Measurements from ENCODE around the gene CNBD2. TPM values are rescaled to one million over a fixed set of nuclear protein-coding genes. Genes with fewer than 3 reads are reported as not detected.
"Not testable (repeated sequence)": the region's sequence is repeated elsewhere in the genome, so short reads cannot be mapped to it uniquely, and the experiment has no call there.

The CNBD2 gene
- total RNA-seq, 1 donor from 2014 or later = 3.7 TPM

DNA sequence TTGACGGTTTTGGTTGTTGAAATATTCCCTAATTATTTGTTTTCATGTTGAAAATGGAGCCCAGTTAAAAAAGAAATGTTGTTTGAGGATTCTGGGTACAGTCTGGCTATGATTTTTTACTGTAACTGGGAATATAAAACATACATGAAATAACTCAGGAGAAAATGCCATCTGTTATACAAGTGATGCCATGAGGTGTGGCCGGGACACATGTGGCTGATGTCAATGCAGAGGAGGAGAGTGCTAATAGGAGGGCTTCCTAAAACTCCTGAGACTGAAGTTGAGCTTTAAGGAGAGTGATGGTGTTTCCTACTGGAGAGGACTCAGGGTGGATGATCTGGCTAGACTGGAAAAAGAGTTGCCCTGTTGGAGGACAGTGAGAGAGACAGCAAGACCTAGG, 26.8 kb upstream of the CNBD2 start:
- Histone ChIP-seq H3K9me3 (replicated peaks) (no peaks in the 10 kb centered on the region), H3K36me3 (peaks cover 78% of the 10 kb centered on the region), H3K27me3 (ENCODE audit: low read depth) (no peaks in the 10 kb centered on the region), H3K4me1 (no peaks in the 10 kb centered on the region), H3K4me3 (no peak overlapping the region), H3K27ac (replicated peaks) (no peak overlapping the region)
- intact Hi-C loops (cut with micrococcal nuclease) = no loop called here
- DNase-seq = no peak
- TF ChIP-seq, protein P1, sequence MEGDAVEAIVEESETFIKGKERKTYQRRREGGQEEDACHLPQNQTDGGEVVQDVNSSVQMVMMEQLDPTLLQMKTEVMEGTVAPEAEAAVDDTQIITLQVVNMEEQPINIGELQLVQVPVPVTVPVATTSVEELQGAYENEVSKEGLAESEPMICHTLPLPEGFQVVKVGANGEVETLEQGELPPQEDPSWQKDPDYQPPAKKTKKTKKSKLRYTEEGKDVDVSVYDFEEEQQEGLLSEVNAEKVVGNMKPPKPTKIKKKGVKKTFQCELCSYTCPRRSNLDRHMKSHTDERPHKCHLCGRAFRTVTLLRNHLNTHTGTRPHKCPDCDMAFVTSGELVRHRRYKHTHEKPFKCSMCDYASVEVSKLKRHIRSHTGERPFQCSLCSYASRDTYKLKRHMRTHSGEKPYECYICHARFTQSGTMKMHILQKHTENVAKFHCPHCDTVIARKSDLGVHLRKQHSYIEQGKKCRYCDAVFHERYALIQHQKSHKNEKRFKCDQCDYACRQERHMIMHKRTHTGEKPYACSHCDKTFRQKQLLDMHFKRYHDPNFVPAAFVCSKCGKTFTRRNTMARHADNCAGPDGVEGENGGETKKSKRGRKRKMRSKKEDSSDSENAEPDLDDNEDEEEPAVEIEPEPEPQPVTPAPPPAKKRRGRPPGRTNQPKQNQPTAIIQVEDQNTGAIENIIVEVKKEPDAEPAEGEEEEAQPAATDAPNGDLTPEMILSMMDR (IDR thresholded peaks at IDR 0.05; ENCODE audit: borderline replicate concordance) = no peak

DNA sequence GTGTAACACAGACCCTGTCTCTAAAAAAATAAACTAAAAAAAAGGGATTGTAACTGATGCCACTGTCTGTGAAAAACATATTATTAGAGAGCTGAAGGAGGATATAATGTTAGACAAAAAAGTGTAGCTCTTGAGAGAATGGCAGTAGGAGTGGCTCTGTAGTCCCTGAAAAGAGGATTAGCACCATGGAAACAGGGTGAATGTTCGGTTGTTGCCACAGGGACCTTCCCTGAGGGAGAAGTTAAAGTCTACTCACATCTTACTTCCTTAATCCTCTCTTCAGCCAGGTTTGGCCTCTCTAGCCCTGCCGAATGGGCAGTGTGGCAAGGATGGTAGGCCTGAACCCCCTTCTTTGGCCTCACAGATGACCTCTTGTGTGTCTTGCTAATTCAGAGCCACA, 26.1 kb upstream of the CNBD2 start:
- DNase-seq = no peak
- intact Hi-C loops (cut with micrococcal nuclease) = no loop called here
- H3K27me3 ChIP-seq (ENCODE audit: low read depth) = no peaks in the 10 kb centered on the region
- H3K9me3 ChIP-seq (replicated peaks) = no peaks in the 10 kb centered on the region
- TF ChIP-seq, protein P1 (IDR thresholded peaks at IDR 0.05; ENCODE audit: borderline replicate concordance) = no peak
- H3K4me3 ChIP-seq = no peak overlapping the region
- peaks cover 78% of the 10 kb centered on the region for H3K36me3 ChIP-seq
- no peak overlapping the region for H3K27ac ChIP-seq (replicated peaks)
- no peaks in the 10 kb centered on the region for H3K4me1 ChIP-seq

DNA sequence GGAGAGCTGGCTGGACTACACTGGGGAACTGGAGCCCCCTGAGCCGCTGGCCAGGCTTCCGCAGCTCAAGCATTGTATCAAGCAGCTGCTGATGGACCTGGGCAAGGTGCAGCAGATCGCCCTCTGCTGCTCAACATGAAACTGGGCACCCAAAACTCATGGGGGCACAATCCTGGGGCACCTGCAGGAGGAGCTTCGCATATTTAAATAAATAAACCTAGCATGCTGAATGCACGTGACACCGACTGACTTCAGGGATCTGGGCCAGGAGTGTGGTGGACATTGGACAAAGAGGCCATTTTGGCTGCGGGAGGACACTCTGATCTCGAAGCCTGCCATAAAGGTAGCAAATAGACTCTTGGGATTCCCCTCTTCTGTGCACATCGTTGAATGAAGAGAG, 20.9 kb upstream of the CNBD2 start:
- no peak overlapping the region for H3K27ac ChIP-seq (replicated peaks)
- H3K27me3 ChIP-seq (ENCODE audit: low read depth) = no peaks in the 10 kb centered on the region
- H3K9me3 ChIP-seq (replicated peaks) = no peaks in the 10 kb centered on the region
- DNase-seq = no peak
- intact Hi-C loops (cut with micrococcal nuclease) = no loop called here
- TF ChIP-seq, protein P1 (IDR thresholded peaks at IDR 0.05; ENCODE audit: borderline replicate concordance) = peak; percentile 42
- peaks cover 10% of the 10 kb centered on the region for H3K4me1 ChIP-seq
- peaks cover 54% of the 10 kb centered on the region for H3K36me3 ChIP-seq
- no peak overlapping the region for H3K4me3 ChIP-seq

DNA sequence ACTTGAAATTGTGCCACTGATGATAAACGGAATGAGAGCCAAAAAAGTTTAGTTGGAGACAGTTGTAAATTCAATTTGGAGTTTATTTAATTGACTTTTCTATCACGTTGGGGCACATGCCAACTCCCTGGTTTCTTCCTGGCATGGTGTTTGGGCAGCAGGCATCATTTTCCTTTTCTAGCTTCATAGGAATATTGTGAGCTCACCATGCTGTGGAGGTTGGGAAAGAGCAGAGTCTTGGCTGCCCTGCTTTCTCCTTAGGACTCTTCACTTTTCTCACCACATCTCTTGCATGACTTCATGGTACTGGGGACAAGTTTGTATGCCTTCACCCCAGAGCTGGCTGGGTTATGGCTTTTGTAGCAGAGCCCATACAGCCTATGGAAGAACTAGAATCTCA, 20.5 kb upstream of the CNBD2 start:
- TF ChIP-seq, protein P1 (IDR thresholded peaks at IDR 0.05; ENCODE audit: borderline replicate concordance) = no peak
- H3K9me3 ChIP-seq (replicated peaks) = no peaks in the 10 kb centered on the region
- peaks cover 15% of the 10 kb centered on the region for H3K4me1 ChIP-seq
- no peak overlapping the region for H3K4me3 ChIP-seq
- no peak for DNase-seq
- intact Hi-C loops (cut with micrococcal nuclease) = no loop called here
- H3K27me3 ChIP-seq (ENCODE audit: low read depth) = no peaks in the 10 kb centered on the region
- peaks cover 51% of the 10 kb centered on the region for H3K36me3 ChIP-seq
- no peak overlapping the region for H3K27ac ChIP-seq (replicated peaks)

DNA sequence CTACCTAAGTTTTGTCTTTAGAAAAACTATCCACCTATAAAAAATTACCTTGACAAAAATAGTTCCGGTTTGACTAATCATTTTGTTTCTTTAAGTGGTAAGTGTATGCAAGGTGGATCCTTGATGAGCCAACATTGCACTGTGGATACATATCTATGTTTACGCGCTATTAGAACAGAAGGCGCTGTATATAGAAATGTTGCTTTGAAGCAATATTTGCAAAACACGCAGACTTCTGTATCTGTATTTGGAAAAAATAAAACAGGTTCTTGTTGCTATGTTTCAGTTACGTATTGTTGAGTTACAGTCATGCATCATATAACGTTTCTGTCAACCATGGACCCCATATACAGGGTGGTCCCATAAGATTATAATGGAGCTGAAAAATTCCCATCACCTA, 18.3 kb upstream of the CNBD2 start:
- no peak for DNase-seq
- Histone ChIP-seq H3K9me3 (replicated peaks) (no peaks in the 10 kb centered on the region), H3K4me3 (no peak overlapping the region), H3K27ac (replicated peaks) (no peak overlapping the region), H3K4me1 (peaks cover 32% of the 10 kb centered on the region), H3K27me3 (ENCODE audit: low read depth) (no peaks in the 10 kb centered on the region), H3K36me3 (peaks cover 32% of the 10 kb centered on the region)
- intact Hi-C loops (cut with micrococcal nuclease) = no loop called here
- TF ChIP-seq, protein P1 (IDR thresholded peaks at IDR 0.05; ENCODE audit: borderline replicate concordance) = no peak

DNA sequence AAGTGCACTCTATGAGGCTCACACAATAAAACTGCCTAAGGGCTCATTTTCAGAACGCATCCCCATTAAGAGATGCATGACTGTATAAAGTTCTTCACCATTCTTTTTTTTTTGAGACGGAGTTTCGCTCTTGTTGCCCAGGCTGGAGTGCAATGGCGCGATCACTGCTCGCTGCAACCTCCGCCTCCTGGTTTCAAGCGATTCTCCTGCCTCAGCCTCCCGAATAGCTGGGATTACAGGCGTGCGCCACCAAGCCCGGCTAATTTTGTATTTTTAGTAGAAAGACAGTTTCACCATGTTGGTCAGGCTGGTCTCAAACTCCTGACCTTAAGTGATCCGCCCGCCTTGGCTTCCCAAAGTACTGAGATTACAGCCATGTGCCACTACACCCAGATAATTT, 16.3 kb upstream of the CNBD2 start:
- peaks cover 20% of the 10 kb centered on the region for H3K36me3 ChIP-seq
- peaks cover 38% of the 10 kb centered on the region for H3K4me1 ChIP-seq
- peak overlapping the region; percentile 95 for H3K4me3 ChIP-seq
- H3K27me3 ChIP-seq (ENCODE audit: low read depth); intact Hi-C loops (cut with micrococcal nuclease); DNase-seq; H3K9me3 ChIP-seq (replicated peaks): not testable (repeated sequence)
- H3K27ac ChIP-seq (replicated peaks) = peak overlapping the region; percentile 98
